Stimulated activated CD8-positive, alpha-beta memory T cell treated with anti-CD3 and anti-CD28 coated beads, Interleukin-2, amount 100 ng/mL, for 48 hours (primary cell): ENCODE measurements around the gene NFATC3.
A peak's percentile ranks its signal among the peaks of the same experiment; 100 is the strongest.

ENCODE experiments used
- DNase-seq, 2 donors: peaks; one replicate each; pipeline ENCODE4 v3.0.0-alpha.2; 2020; ENCODE audit warnings: low read depth in 2 of 2

The NFATC3 gene

GRCh38 chr16:68072038-68072695, 13.0 kb upstream of the NFATC3 start:
- DNase-seq, result no peak

GRCh38 chr16:68073902-68074760, 11.0 kb upstream of the NFATC3 start:
- DNase-seq, result no peak

GRCh38 chr16:68074850-68075555, 10.2 kb upstream of the NFATC3 start:
- DNase-seq, result peak; percentile 46 to 52

- DNase-seq, result no peak
Observed at GRCh38 chr16:68075980-68076379, 9.2 kb upstream of the NFATC3 start.

- DNase-seq, result no peak
Observed at GRCh38 chr16:68076560-68076959, 8.6 kb upstream of the NFATC3 start.

- DNase-seq, result no peak
Observed at GRCh38 chr16:68077866-68078700, 7.1 kb upstream of the NFATC3 start.

GRCh38 chr16:68078701-68079375, 6.3 kb upstream of the NFATC3 start:
- DNase-seq, result no peak

GRCh38 chr16:68079376-68079625, 5.9 kb upstream of the NFATC3 start:
- DNase-seq, result no peak

GRCh38 chr16:68079626-68080344, 5.4 kb upstream of the NFATC3 start:
- DNase-seq, result peak; percentile 75 to 77

- no peak for DNase-seq
Observed at GRCh38 chr16:68081861-68082628, 3.1 kb upstream of the NFATC3 start.

GRCh38 chr16:68082629-68083238, 2.4 kb upstream of the NFATC3 start:
- no peak for DNase-seq

- no peak for DNase-seq
Observed at GRCh38 chr16:68083239-68083781, 1.9 kb upstream of the NFATC3 start.

GRCh38 chr16:68083861-68084503, 1.2 kb upstream of the NFATC3 start:
- no peak for DNase-seq

- DNase-seq, result peak; percentile 86 to 87
Observed at GRCh38 chr16:68084504-68085258, 489 bp upstream of the NFATC3 start.

- no peak for DNase-seq
Observed at GRCh38 chr16:68086336-68086841, 1.2 kb downstream of the NFATC3 start.

- DNase-seq, result no peak
Observed at GRCh38 chr16:68086860-68087268, 1.7 kb downstream of the NFATC3 start.

- DNase-seq, result no peak
Observed at GRCh38 chr16:68087688-68088087, 2.5 kb downstream of the NFATC3 start.
